GM12872 (cell line): Measurements from ENCODE around the gene KDM4D.

Experiments used
- TF ChIP-seq, protein P1 (sequence below): IDR thresholded peaks from 3 replicates; pipeline ENCODE4 v1.5.1; 2011; ENCODE audit warnings: low read depth, mild to moderate bottlenecking, low read length, moderate library complexity; ENCODE audit not compliant: insufficient read depth

KDM4D gene

DNA sequence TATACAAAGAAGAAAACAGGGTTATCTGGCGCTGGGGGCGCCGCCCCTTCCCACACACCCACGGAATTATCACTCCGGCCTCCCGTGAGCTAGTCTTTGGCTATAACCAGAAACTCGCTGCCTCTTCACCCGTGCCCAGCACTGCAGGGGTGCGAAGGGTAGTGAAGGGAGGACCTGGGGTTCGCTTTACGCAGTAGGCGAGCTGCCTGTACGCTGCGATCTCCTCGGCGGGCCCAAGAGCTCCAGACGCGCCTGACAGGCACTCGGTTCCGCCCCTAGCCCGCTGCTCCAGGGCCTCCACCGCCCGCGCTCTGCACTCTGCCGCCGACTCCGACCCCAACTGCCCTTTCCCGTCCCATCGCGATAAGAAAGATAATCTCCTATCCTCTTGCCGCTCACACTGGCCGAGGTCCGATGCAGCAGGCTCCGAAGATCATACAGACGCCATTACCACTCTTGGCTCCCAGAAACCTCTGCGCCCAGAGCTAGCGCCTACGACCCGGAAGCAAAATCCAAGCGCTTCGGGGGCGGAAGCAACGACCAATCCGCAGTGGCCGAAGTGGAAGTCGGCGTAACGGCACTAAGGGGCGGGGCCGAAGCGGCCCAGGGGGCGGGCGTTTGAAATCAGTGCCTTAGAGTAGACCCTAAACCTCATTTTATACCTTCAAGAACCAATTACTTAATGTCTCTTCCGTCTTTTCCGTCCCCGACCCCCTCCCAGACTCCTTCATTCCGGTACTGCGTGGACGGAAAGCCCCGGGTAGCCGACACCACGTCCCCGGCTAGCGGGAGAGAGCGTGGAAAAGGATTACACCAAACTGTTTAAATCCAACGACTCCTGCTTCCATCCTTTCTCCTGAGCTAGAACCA lies at the start of gene KDM4D, which contains the start of gene CWC15:
KDM4D (plus strand) TSS at position 611 of the 870 bp plus-strand sequence. CDS start 23,664 bp downstream, outside the sequence.
CWC15 (minus strand) TSS at position 458 of the 870 bp plus-strand sequence. CDS start 1,371 bp downstream, outside the sequence.
- TF ChIP-seq, protein P1, sequence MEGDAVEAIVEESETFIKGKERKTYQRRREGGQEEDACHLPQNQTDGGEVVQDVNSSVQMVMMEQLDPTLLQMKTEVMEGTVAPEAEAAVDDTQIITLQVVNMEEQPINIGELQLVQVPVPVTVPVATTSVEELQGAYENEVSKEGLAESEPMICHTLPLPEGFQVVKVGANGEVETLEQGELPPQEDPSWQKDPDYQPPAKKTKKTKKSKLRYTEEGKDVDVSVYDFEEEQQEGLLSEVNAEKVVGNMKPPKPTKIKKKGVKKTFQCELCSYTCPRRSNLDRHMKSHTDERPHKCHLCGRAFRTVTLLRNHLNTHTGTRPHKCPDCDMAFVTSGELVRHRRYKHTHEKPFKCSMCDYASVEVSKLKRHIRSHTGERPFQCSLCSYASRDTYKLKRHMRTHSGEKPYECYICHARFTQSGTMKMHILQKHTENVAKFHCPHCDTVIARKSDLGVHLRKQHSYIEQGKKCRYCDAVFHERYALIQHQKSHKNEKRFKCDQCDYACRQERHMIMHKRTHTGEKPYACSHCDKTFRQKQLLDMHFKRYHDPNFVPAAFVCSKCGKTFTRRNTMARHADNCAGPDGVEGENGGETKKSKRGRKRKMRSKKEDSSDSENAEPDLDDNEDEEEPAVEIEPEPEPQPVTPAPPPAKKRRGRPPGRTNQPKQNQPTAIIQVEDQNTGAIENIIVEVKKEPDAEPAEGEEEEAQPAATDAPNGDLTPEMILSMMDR, result no peak

DNA sequence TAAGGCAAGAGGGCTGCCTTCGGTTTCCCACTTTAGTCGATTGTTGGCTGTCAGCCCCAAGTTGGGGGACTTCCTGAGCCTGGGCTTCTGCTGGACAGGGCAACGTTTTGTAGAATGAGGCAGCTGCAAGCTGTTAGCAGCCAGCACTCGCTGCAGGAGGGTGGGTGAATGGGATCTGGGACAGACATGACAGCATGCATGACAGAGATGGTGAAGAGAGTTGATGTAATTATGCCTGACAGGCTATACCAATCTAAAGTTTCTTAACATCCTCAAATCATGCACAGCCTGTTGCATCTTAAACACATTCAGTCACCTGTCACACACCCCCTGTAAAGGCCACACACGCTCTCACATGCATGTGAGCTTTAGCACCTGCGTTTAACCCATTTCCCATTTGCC lies 49.3 kb upstream of the KDM4D start:
- TF ChIP-seq, protein P1, result no peak

DNA sequence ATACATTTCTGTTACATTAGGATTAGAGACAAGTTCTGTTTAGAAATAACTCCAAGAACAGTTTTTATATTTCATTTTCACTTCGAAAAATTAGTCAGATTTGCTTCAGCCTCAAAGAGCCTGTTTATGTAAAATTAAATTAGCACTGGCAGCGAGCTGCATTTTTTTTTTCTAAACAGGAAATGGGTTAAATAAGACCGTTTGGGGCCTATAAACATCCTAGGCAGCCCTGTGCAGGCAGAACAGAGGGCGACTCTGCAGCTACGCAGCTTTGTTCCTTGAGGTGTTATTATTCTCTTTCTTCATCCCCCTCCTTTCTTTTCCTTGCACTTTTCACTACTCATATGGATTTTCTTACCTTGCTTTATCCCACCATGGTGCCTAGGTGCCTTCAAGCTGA lies 48.9 kb upstream of the KDM4D start:
- TF ChIP-seq, protein P1, result no peak

DNA sequence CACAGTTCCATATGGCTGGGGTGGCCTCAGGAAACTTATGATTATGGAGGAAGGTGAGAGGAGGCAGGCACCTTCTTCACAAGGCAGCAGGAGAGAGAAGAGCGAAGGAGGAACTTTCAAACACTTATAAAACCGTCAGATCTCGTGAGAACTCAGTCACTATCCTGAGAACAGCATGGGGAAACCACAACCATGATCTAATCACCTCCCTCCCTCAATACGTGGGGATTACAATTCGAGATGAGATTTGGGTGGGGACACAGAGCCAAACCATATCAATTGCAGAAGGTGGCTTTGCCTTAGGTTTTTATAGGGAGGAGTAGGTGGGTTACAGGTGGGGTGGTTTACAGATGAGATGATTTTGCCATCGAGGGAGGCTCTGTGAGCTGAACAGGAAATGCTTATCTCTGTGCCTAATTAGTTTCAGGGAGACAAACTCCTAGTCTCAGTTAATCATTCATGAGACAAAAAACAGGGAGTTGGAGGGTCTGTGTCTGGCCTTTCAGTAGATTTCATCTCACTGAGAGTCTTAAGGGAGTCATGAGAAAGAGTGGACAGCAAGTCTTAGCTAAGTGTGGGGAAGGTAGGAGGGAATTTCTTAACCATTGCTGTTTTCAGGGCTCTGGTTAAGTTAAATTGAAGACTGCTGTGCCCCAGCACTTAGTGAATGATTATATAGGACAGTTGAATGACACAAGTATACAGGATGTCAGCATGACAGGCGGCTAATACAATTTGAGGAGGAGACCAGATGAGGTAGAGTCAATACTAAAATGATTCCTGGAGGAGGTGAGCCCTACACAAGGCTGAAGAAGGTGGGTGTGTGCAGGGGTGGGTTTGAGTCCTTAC lies 47.9 kb upstream of the KDM4D start:
- TF ChIP-seq, protein P1, result no peak

DNA sequence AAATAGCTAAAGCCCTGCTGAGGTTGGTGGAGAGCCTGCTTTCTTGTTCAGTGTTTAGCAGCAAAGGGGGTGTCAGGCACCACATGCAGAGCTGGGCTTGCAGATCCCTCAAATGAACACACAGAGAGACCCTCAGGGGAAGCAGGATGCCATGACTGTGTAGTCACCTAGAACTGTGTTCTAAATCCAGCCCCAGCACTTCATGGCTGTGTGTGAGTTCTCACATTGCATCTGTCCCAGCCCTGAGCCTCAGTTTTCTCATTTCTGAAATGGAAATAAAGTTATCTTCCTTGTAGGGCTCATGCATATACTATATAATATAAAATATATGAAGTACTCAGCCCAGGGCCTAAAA lies 47.3 kb upstream of the KDM4D start:
- TF ChIP-seq, protein P1, result no peak

DNA sequence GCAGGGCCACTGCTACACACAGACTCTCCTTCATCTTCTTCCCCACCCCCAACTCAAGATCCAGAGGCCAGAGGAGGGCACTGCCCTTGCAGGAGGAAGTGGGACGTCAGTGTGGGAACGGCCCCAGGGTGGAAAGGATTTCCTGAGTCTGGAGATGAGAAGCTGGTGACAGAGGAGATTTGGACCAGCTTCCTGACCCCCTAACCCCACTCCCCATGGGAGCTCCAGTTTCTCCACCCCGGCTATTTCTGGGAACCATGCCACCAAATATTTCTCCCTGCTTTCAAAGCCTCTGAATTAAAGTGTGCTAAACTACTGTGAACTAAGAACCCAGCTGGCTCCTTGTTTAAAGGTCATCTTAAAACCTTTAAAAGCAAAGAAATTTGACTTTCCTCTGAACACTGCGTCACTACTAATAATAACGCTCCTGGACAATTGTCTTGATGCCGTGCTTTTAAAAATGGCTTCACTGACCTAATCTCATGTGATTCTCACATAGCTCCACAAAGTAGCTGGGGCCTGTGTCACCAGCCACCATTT lies 46.7 kb upstream of the KDM4D start:
- TF ChIP-seq, protein P1, result no peak
